Subcutaneous adipose tissue (tissue), 4 donors: Measurements from ENCODE around the gene C3orf20. TPM values are rescaled to one million over a fixed set of nuclear protein-coding genes. Genes with fewer than 3 reads are reported as not detected.

Experiments used
- total RNA-seq, 4 donors: library from RNA; depleted of rRNA; stranded (reverse); fragments of >200 nt; gene quantifications; one replicate each; pipeline ENCODE4 v1.1.0, GENCODE V29; 2016
- TF ChIP-seq, protein P1 (sequence below): fragments of 450-650 bp; IDR thresholded peaks from one replicate; pipeline ENCODE4 v1.5.1; 2016; ENCODE audit warnings: low read depth, mild to moderate bottlenecking, control low read depth, antibody characterized with exemption, moderate library complexity

The C3orf20 gene
- total RNA-seq, 4 donors from 2014 or later: 0.16 TPM; not detected in 3

GRCh38 chr3:14641346-14641745, 33.6 kb upstream of the C3orf20 start:
- TF ChIP-seq, protein P1, sequence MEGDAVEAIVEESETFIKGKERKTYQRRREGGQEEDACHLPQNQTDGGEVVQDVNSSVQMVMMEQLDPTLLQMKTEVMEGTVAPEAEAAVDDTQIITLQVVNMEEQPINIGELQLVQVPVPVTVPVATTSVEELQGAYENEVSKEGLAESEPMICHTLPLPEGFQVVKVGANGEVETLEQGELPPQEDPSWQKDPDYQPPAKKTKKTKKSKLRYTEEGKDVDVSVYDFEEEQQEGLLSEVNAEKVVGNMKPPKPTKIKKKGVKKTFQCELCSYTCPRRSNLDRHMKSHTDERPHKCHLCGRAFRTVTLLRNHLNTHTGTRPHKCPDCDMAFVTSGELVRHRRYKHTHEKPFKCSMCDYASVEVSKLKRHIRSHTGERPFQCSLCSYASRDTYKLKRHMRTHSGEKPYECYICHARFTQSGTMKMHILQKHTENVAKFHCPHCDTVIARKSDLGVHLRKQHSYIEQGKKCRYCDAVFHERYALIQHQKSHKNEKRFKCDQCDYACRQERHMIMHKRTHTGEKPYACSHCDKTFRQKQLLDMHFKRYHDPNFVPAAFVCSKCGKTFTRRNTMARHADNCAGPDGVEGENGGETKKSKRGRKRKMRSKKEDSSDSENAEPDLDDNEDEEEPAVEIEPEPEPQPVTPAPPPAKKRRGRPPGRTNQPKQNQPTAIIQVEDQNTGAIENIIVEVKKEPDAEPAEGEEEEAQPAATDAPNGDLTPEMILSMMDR: no peak

- TF ChIP-seq, protein P1: no peak
Observed at GRCh38 chr3:14645453-14645852, 29.5 kb upstream of the C3orf20 start.

DNA sequence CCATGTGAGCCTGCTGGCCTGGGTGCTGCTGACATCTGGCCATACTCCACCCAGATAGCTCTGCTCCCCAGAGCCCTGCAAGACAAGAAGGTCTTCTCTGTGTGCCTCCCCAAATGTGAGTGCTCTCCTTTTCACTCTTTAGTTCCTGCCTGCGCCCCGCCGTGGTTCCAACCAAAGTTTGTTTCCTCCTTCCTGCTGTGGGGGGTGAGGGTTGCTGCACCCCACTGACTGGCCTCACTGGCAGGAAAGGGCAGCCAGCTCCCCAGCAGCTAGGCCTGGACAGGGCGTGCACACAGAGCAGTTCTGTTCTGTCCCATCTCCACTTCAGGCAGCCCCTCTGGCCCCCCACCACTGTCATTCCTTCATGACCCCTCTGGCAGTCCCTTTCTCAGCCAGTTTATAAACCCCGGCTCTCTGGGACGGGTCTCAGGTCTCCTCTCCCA, 28.8 kb upstream of the C3orf20 start:
- TF ChIP-seq, protein P1: no peak

- TF ChIP-seq, protein P1: no peak
Observed at GRCh38 chr3:14646589-14647413, 28.1 kb upstream of the C3orf20 start.

DNA sequence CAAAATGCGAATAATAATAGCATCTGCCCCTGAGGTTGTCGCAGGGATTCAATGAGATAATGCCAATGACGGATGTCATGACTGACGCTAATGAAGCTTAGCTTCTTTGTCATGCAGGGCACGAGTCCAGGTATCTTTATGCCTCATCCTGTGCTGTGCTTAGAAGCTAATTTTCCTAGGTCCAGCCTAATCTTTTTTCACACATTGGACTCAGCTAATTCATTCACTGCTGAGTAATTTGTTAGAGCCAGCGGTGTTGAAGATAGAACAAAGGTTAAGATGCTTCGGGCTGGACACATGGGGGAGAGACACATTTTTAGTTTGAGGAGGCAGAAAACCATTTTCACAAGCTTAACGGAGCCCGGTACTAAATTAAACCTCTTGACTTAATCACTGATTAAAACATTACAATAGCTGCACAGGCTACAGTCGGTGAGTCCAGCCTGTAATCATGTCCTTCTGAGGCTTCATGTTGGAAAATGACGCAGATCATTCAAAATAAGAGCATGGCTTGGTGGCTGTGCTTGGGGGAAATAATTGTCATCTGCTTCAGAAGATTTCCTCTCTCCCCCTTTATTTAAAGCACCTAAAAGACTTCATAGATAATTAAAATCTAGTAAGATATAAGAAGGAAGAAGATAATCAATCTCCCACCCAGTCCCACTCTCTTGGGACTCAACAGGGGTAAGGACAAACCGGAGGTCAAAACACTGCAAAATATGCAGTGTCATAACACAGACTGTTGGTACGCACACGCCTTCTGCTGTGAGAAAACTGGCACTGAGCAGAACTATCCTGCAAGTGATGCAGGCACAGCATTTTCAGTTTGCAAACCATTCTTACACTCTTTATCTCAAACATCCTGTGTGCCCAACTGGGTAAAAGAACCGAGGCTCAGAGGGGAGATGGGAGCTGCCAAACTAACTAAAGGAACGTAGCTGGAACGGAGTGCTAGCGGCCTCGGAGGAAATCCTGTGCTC, 26.7 kb upstream of the C3orf20 start:
- TF ChIP-seq, protein P1: no peak

DNA sequence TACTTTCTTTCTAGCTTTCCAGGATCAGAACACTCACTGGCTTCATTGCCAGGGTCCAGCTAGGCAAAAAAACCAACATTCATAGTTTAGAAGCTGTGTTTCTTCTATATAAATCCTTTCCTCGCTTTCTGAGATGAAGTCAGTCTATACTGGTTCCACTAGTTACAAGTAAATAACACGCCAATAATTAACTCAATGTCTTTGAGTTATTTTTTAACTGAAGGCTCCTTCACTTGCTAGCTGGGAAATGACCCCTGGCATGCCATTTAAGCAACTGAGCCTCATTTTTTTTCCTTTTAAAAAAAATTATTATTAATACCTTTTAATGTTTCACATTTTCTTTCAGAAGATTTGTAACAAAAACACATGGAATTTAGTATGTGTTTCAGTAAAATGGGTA, 25.5 kb upstream of the C3orf20 start:
- TF ChIP-seq, protein P1: no peak

DNA sequence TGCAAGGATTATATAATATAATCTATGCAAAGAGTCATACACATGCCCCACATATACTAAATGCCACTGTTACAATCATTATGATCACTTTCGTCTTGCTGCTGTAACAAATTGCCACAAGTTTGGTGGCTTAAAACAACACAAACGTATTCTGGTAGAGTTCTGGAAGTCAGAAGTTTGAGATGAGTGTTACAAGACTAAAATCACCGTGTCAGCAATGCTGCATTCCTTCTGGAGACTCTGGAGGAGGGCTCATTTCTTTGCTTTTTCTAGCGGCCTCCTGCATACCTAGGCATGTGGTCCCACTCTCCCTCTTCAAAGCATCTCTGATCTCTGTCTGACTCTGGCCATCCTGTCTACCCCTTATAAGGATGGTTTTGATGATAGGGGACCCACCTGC, 24.7 kb upstream of the C3orf20 start:
- TF ChIP-seq, protein P1: no peak
